ENCODE results near the gene SPDYE4.
"Not testable (repeated sequence)": the region's sequence is repeated elsewhere in the genome, so short reads cannot be mapped to it uniquely, and the experiment has no call there.

The SPDYE4 gene

DNA sequence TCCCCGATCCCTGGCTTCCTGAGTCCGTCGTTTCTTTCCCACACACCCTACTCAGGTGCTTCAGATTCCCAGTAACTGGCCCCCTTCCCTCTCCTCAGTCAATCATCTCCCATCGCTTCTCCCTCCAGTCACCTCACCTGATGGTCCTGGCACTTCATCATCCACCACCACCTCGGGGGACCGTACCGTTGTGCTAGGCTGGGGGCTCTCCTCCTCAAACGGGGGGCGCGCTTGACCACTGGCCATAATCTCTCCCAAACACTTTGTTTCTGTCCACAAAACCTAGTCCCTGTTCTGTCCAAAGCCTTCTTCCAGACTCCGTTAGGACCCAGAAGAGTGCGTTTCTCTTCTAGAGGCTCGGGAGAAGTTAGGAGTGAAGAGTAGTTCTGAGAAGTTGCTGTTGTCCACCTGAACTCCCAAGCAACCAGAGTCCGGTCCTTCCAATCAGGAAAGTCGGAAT is at the start of gene SPDYE4:
TSS of gene SPDYE4 (minus strand) at position 410 of the 460 bp plus-strand sequence. CDS start at position 246, 164 bp downstream.
- H3K27ac ChIP-seq = no peak within 1 kb of the TSS
- TF ChIP-seq CTCF (IDR thresholded peaks at IDR 0.05) (no peak), ZFX (IDR thresholded peaks at IDR 0.05; ENCODE audit: borderline replicate concordance) (no peak)

- no peak overlapping the region for H3K27ac ChIP-seq
- no peak for TF ChIP-seq CTCF (IDR thresholded peaks at IDR 0.05)
- no peak for TF ChIP-seq ZFX (IDR thresholded peaks at IDR 0.05; ENCODE audit: borderline replicate concordance)
Observed at GRCh38 chr17:8806926-8807550, 48.7 kb upstream of the SPDYE4 start.

DNA sequence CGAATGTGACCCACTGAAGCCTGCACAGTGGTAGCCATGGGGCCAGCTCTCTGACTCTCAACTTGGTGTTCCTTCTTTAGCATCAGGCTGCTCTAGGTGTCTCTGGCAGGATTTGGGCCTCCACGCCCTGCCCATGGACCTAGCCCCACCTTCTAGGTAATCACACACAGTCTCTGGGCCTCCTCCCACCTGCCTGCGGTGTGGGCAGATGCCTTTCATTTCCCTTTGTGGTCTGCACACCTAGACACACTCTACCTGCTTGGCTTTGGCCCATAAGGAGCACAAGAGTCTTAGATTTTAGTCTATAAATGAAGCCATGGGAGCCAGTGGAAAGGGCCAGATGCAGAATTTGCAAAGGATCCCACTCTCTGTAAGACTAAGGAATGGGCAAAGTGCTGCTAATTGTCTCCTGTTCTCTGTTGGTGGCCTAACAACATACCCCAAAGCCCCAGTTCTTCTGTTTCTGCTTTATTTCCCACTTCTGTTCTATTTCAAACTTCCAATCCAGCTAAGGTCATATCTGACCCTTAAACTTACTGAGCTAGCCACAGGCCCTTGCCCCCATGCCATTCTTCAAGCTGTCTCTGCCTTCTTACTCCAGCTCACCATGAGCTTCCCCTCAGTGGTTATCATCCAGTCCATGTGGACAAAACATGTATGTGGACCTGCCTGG is 48.0 kb upstream of the SPDYE4 start:
- TF ChIP-seq CTCF (IDR thresholded peaks at IDR 0.05) (no peak), ZFX (IDR thresholded peaks at IDR 0.05; ENCODE audit: borderline replicate concordance) (no peak)
- no peak overlapping the region for H3K27ac ChIP-seq

DNA sequence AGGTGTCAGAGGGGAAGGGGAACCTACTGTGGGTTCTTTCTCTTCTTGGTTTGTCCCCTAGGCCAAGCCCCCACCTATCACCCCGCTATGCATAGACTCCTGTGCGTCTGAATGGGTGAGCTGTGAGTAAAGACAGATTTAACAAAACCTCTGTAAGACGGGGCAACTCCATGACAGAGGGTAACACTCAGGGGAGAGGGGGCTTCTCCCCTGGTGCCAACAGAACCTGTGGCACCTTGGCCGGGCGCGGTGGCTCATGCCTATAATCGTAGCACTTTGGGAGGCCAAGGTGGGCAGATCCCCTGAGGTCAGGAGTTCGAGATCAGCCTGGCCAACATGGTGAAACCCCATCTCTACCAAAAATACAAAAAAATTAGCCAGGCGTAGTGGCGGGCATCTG is 47.0 kb upstream of the SPDYE4 start:
- H3K27ac ChIP-seq = not testable (repeated sequence)

GRCh38 chr17:8803531-8804420 is 45.4 kb upstream of the SPDYE4 start:
- TF ChIP-seq CTCF (IDR thresholded peaks at IDR 0.05) = no peak
- TF ChIP-seq ZFX (IDR thresholded peaks at IDR 0.05; ENCODE audit: borderline replicate concordance) = no peak
- H3K27ac ChIP-seq = no peak overlapping the region

- H3K27ac ChIP-seq = no peak overlapping the region
- TF ChIP-seq ZFX (IDR thresholded peaks at IDR 0.05; ENCODE audit: borderline replicate concordance) (no peak), CTCF (IDR thresholded peaks at IDR 0.05) (no peak)
Observed at GRCh38 chr17:8801135-8801840, 42.9 kb upstream of the SPDYE4 start.

GRCh38 chr17:8800656-8801055 is 42.3 kb upstream of the SPDYE4 start:
- TF ChIP-seq CTCF (IDR thresholded peaks at IDR 0.05) = no peak
- H3K27ac ChIP-seq = no peak overlapping the region

All from 22Rv1 (cell line).